WTC11 (cell line): Measurements from ENCODE around the gene ADAMTS12. TPM values are rescaled to one million over a fixed set of nuclear protein-coding genes. Genes with fewer than 3 reads are reported as not detected.
A peak's percentile ranks its signal among the peaks of the same experiment; 100 is the strongest.

Source experiments
- ATAC-seq: fragments of 200-7000 bp; cut with Tn5 transposase; 2 replicates; pipeline ENCODE4 v1.10.0; 2021; ENCODE audit warnings: mild to moderate bottlenecking, moderate library complexity
- CTCF ChIA-PET: fragments of 300-600 bp; sonication (Branson Sonifier 250); formaldehyde crosslinking; loops from one replicate; lab custom pipeline; 2021; ENCODE audit warnings: antibody characterized with exemption; lab: Charles Lee
- POLR2A ChIA-PET: fragments of 350-600 bp; sonication (Branson Sonifier 250); formaldehyde crosslinking; loops from one replicate; lab custom pipeline; 2021; ENCODE audit warnings: antibody characterized with exemption; lab: Charles Lee
- DNase-seq: peaks from one replicate; pipeline ENCODE4 v3.0.0; 2021; ENCODE audit warnings: low spot score
- H3K27ac Mint-ChIP-seq: 2 replicates; pipeline ENCODE4 v1.8.0; 2021; ENCODE audit warnings: mixed read lengths
- H3K27me3 Mint-ChIP-seq: 2 replicates; pipeline ENCODE4 v1.8.0; 2021; ENCODE audit warnings: low read depth, mild to moderate bottlenecking, moderate library complexity, mixed read lengths
- H3K36me3 Mint-ChIP-seq: 2 replicates; pipeline ENCODE4 v1.8.0; 2021; ENCODE audit warnings: mixed read lengths
- H3K4me1 Mint-ChIP-seq: 2 replicates; pipeline ENCODE4 v1.8.0; 2022; ENCODE audit warnings: mixed read lengths
- H3K4me3 Mint-ChIP-seq: 2 replicates; pipeline ENCODE4 v1.8.0; 2021; ENCODE audit warnings: mild to moderate bottlenecking, moderate library complexity, mixed read lengths
- H3K9me3 Mint-ChIP-seq: 2 replicates; pipeline ENCODE4 v1.8.0; 2021; ENCODE audit warnings: mixed read lengths
- CBFB ChIP-seq: sonication (generic); formaldehyde crosslinking; IDR thresholded peaks from 2 replicates; pipeline ENCODE4 v1.8.1; 2022; ENCODE audit warnings: mild to moderate bottlenecking, low read depth, missing genetic modification reagents
- ESRRA ChIP-seq: sonication (generic); formaldehyde crosslinking; IDR thresholded peaks from 2 replicates; pipeline ENCODE4 v1.8.1; 2022; ENCODE audit warnings: mild to moderate bottlenecking, missing genetic modification reagents, borderline replicate concordance
- GRHL2 ChIP-seq: fragments of 250-450 bp; sonication (Bioruptor Pico); IDR thresholded peaks from 2 replicates; pipeline ENCODE4 v1.8.0; 2022; ENCODE audit warnings: mild to moderate bottlenecking, moderate library complexity; ENCODE audit not compliant: insufficient replicate concordance, severe bottlenecking
- MXD4 ChIP-seq: fragments of 250-450 bp; sonication (Bioruptor Pico); IDR thresholded peaks from 2 replicates; pipeline ENCODE4 v1.8.0; 2021; ENCODE audit warnings: mild to moderate bottlenecking, moderate library complexity, borderline replicate concordance
- MYBL2 ChIP-seq: sonication (generic); formaldehyde crosslinking; IDR thresholded peaks from 2 replicates; pipeline ENCODE4 v1.8.1; 2023; ENCODE audit warnings: mild to moderate bottlenecking, moderate library complexity, missing genetic modification reagents
- SMAD4 ChIP-seq: sonication (generic); formaldehyde crosslinking; IDR thresholded peaks from 2 replicates; pipeline ENCODE4 v1.8.0; 2022; ENCODE audit warnings: mild to moderate bottlenecking, missing genetic modification reagents
- ZBTB21 ChIP-seq: sonication (generic); formaldehyde crosslinking; IDR thresholded peaks from 2 replicates; pipeline ENCODE4 v1.8.1; 2023; ENCODE audit warnings: mild to moderate bottlenecking, missing genetic modification reagents, borderline replicate concordance
- ZNF219 ChIP-seq: sonication (generic); formaldehyde crosslinking; IDR thresholded peaks from 2 replicates; pipeline ENCODE4 v1.8.0; 2023; ENCODE audit warnings: missing genetic modification reagents, mild to moderate bottlenecking, borderline replicate concordance
- ZNF232 ChIP-seq: sonication (generic); formaldehyde crosslinking; IDR thresholded peaks from 2 replicates; pipeline ENCODE4 v1.8.0; 2022; ENCODE audit warnings: mild to moderate bottlenecking, missing genetic modification reagents
- total RNA-seq: library from RNA; stranded (reverse); gene quantifications from 3 replicates; pipeline ENCODE4 v1.2.3, GENCODE V29; 2021
- TF ChIP-seq, protein P1 (sequence below): sonication (generic); formaldehyde crosslinking; IDR thresholded peaks from 2 replicates; pipeline ENCODE4 v1.8.1; 2022; ENCODE audit warnings: mild to moderate bottlenecking, moderate library complexity, missing genetic modification reagents
- TF ChIP-seq, protein P2 (sequence below): sonication (generic); formaldehyde crosslinking; conservative IDR thresholded peaks from 2 replicates; pipeline ENCODE4 v1.8.1; 2023; ENCODE audit warnings: mild to moderate bottlenecking, low read depth, missing genetic modification reagents, moderate library complexity
- TF ChIP-seq, protein P3 (sequence below): sonication (generic); formaldehyde crosslinking; IDR thresholded peaks from 2 replicates; pipeline ENCODE4 v1.8.1; 2023; ENCODE audit warnings: mild to moderate bottlenecking, missing genetic modification reagents, borderline replicate concordance
- TF ChIP-seq, protein P4 (sequence below): fragments of 250-450 bp; sonication (Bioruptor Pico); conservative IDR thresholded peaks from 2 replicates; pipeline ENCODE4 v1.9.0; 2021; ENCODE audit warnings: mild to moderate bottlenecking

The ADAMTS12 gene
- total RNA-seq, 1 experiment from 2014 or later = 13.5 TPM

DNA sequence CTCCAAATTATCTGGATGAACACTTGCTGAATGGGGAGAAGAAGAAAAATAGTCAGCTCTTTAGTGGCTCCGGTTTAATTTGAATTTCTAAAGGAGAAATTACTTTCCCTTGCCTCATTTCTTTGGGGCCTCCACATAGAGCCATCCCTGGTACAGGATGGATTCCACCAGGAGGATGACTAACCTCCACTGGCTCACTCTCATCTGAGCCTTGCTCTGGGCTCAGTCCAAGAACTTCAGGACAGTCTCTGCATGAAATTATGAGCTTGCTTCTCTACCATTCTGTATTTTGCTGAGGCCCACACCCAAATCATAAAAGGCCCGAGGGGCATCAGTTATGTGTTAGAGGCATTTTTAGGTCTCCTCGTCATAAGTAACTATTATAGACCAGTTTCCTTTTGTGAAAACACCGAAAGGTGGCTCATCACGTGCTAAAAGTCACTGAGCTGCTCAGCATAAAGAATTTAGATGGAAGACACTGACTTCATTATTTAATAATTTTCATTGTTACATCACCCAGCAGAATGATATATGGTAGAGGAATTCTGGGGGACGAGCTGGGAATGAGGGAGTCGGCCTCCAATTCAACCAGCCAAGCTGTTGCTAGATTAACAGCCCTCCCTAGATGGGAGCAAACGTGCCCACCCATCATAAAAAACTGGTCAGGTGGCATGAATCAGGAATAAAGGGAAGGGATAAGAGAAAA lies 228.9 kb downstream of the ADAMTS12 start (continued):
- TF ChIP-seq ZNF232 (CRISPR knock-in tag) = no peak

DNA sequence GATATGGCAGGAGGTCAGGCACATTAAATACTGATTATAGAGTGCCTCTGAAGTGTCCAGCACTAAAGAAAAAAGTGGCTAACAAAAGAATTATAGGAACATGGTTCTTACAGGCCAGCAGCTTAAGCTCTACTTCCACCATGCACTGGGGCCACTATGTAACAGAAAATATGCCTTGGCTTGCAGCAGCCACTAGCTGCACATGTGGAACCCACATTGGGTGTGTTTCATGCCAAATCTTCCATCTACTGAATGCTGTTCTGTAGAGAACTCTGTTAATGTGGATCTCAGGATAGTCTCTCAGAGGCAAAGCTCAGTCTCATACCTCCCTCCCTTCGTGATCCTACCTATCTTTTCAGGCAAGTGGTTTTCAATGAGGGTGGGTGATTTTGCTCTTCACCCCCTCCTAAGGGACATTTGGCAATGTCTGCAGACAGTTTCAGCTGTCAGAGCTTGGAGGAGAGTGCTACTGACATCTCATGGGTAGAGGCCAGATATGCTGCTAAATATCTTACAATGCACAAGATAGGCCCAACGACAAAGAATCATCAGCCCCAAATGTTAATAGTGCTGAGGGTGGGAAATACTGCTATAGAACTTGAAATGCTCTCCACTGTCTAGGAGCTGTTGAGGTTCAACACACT lies 232.1 kb downstream of the ADAMTS12 start:
- DNase-seq (no peak), ATAC-seq (no peak)
- POLR2A ChIA-PET = no interaction called here
- Mint-ChIP-seq H3K27ac (no peak overlapping the region), H3K4me3 (no peak overlapping the region)
- TF ChIP-seq, protein P1, sequence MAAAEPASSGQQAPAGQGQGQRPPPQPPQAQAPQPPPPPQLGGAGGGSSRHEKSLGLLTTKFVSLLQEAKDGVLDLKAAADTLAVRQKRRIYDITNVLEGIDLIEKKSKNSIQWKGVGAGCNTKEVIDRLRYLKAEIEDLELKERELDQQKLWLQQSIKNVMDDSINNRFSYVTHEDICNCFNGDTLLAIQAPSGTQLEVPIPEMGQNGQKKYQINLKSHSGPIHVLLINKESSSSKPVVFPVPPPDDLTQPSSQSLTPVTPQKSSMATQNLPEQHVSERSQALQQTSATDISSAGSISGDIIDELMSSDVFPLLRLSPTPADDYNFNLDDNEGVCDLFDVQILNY (CRISPR knock-in tag) = no peak
- TF ChIP-seq ZBTB21 (CRISPR knock-in tag) = no peak
- TF ChIP-seq CBFB = no peak
- TF ChIP-seq MYBL2 (CRISPR knock-in tag) = no peak
- no peak for TF ChIP-seq SMAD4
- TF ChIP-seq, protein P2, sequence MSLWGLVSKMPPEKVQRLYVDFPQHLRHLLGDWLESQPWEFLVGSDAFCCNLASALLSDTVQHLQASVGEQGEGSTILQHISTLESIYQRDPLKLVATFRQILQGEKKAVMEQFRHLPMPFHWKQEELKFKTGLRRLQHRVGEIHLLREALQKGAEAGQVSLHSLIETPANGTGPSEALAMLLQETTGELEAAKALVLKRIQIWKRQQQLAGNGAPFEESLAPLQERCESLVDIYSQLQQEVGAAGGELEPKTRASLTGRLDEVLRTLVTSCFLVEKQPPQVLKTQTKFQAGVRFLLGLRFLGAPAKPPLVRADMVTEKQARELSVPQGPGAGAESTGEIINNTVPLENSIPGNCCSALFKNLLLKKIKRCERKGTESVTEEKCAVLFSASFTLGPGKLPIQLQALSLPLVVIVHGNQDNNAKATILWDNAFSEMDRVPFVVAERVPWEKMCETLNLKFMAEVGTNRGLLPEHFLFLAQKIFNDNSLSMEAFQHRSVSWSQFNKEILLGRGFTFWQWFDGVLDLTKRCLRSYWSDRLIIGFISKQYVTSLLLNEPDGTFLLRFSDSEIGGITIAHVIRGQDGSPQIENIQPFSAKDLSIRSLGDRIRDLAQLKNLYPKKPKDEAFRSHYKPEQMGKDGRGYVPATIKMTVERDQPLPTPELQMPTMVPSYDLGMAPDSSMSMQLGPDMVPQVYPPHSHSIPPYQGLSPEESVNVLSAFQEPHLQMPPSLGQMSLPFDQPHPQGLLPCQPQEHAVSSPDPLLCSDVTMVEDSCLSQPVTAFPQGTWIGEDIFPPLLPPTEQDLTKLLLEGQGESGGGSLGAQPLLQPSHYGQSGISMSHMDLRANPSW (CRISPR knock-in tag) = no peak
- TF ChIP-seq, protein P3, sequence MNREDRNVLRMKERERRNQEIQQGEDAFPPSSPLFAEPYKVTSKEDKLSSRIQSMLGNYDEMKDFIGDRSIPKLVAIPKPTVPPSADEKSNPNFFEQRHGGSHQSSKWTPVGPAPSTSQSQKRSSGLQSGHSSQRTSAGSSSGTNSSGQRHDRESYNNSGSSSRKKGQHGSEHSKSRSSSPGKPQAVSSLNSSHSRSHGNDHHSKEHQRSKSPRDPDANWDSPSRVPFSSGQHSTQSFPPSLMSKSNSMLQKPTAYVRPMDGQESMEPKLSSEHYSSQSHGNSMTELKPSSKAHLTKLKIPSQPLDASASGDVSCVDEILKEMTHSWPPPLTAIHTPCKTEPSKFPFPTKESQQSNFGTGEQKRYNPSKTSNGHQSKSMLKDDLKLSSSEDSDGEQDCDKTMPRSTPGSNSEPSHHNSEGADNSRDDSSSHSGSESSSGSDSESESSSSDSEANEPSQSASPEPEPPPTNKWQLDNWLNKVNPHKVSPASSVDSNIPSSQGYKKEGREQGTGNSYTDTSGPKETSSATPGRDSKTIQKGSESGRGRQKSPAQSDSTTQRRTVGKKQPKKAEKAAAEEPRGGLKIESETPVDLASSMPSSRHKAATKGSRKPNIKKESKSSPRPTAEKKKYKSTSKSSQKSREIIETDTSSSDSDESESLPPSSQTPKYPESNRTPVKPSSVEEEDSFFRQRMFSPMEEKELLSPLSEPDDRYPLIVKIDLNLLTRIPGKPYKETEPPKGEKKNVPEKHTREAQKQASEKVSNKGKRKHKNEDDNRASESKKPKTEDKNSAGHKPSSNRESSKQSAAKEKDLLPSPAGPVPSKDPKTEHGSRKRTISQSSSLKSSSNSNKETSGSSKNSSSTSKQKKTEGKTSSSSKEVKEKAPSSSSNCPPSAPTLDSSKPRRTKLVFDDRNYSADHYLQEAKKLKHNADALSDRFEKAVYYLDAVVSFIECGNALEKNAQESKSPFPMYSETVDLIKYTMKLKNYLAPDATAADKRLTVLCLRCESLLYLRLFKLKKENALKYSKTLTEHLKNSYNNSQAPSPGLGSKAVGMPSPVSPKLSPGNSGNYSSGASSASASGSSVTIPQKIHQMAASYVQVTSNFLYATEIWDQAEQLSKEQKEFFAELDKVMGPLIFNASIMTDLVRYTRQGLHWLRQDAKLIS (CRISPR knock-in tag) = no peak
- TF ChIP-seq ESRRA (CRISPR knock-in tag) = no peak
- TF ChIP-seq MXD4 = no peak
- TF ChIP-seq, all 79 proteins: peak for 0
- CTCF ChIA-PET = interaction anchor here (0.7 kb wide), 1 partner anchor 10 kb away, joined by 3 read pairs; no protein-coding TSS in a partner anchor
- Mint-ChIP-seq H3K9me3 (no peaks in the 10 kb centered on the region), H3K27me3 (no peaks in the 10 kb centered on the region), H3K36me3 (no peaks in the 10 kb centered on the region), H3K4me1 (peaks cover 10% of the 10 kb centered on the region)

DNA sequence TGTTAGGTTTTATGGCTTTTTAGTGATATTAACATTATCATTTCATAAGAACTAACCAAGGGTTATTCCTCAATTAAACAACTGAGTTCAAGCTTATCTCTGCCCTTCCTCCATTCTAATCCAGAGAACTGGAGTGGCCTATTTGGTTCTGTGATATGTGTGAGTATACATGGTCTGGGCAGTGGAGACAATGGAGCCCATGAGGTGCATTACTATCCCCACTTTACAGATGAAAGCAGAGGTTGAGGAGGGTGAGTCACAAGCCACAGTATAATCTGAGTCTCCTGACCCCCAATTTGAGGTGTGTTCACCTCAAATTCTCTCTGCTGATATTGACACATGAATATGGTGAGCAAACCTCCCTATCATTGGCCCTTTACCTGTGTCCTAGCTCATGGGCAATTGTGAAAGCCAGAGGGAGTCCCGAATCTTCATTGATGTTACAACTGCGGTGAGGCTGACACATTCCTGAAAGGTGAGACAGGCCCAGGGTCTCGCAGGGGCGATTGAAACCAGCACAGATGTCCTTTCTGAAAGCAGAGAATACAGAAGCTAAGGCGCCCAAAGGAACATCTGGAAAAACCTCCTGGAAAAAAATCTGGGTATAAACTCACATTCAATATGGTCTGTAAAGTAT lies 233.9 kb downstream of the ADAMTS12 start:
- H3K4me1 Mint-ChIP-seq = peaks cover 10% of the 10 kb centered on the region
- H3K9me3 Mint-ChIP-seq = no peaks in the 10 kb centered on the region
- TF ChIP-seq, protein P4, sequence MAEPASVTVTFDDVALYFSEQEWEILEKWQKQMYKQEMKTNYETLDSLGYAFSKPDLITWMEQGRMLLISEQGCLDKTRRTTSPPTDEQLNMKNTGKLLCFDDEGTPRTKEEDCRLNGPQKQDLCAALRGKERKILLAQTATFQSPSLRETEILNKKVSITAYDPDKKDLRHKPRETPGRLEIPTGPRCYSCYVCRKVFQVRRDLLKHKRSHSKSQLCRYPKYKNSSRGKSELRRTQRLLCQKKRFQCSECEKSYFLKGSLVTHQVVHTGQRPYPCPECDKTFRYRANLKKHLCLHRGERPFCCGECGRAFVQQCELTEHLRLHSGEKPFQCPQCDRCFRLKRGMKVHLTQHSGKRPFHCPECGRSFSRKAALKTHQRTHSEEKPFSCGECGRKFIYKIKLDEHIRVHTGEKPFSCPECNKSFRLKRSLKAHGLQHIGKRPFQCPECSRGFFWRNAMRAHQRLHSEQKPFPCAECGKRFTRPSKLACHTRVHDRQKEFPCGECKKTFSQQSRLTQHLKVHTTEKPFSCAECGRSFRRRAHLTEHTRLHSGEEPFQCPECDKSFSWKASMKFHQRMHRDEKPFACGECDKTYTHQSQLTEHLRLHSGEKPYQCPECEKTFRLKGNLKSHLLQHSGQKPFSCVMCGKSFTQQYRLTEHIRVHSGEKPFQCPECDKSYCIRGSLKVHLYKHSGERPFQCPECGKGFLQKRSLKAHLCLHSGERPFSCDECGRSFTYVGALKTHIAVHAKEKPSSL (CRISPR knock-in tag) = no peak
- TF ChIP-seq GRHL2 (CRISPR knock-in tag) (no peak), ZNF219 (CRISPR knock-in tag) (no peak)
- TF ChIP-seq, all 79 proteins: peak for 0
- ChIA-PET CTCF (interaction anchor here (1.5 to 1.7 kb wide), 2 partner anchors 277 to 312 kb away, joined by 4 to 6 read pairs; no protein-coding TSS in a partner anchor), POLR2A (interaction anchor here (1.0 kb wide), 1 partner anchor 999 kb away, joined by 3 read pairs; no protein-coding TSS in a partner anchor)
- H3K27ac Mint-ChIP-seq = no peak overlapping the region; the same call in 1 of the 2 replicates
- peak; percentile 93 for ATAC-seq
- H3K36me3 Mint-ChIP-seq = no peaks in the 10 kb centered on the region
- no peaks in the 10 kb centered on the region for H3K27me3 Mint-ChIP-seq
- peak; percentile 24 for DNase-seq
- H3K4me3 Mint-ChIP-seq = no peak overlapping the region
